Smooth muscle cell (in vitro differentiated cells): Measurements from ENCODE around the gene RALGAPA1. TPM values are rescaled to one million over a fixed set of nuclear protein-coding genes. Genes with fewer than 3 reads are reported as not detected.
"Not testable (repeated sequence)": the region's sequence is repeated elsewhere in the genome, so short reads cannot be mapped to it uniquely, and the experiment has no call there.

Experiments used
- DNase-seq: peaks from one replicate; lab custom pipeline; 2025; ENCODE audit not compliant: unreplicated experiment; lab: John Stamatoyannopoulos, UW
- H2AFZ ChIP-seq: fragments of 200-600 bp; sonication (generic); 2 replicates; pipeline ENCODE4 v1.6.0; 2016; ENCODE audit warnings: antibody characterized with exemption, low read depth, mild to moderate bottlenecking
- H3F3A ChIP-seq: fragments of 200-600 bp; sonication (generic); 2 replicates; pipeline ENCODE4 v1.6.0; 2017; ENCODE audit warnings: antibody characterized with exemption, low read depth
- H3K27ac ChIP-seq: fragments of 200-600 bp; sonication (generic); 2 replicates; pipeline ENCODE4 v1.5.1; 2016; ENCODE audit warnings: low read depth, mild to moderate bottlenecking
- H3K27me3 ChIP-seq: fragments of 200-600 bp; sonication (generic); 2 replicates; pipeline ENCODE4 v1.6.1; 2016; ENCODE audit warnings: low read depth, mild to moderate bottlenecking
- H3K36me3 ChIP-seq: fragments of 200-600 bp; sonication (generic); 2 replicates; pipeline ENCODE4 v1.5.1; 2016; ENCODE audit warnings: low read depth
- H3K4me1 ChIP-seq: fragments of 200-600 bp; sonication (generic); 2 replicates; pipeline ENCODE4 v1.5.1; 2016; ENCODE audit warnings: low read depth
- H3K4me2 ChIP-seq: fragments of 200-600 bp; sonication (generic); 2 replicates; pipeline ENCODE4 v1.6.0; 2016; ENCODE audit warnings: mild to moderate bottlenecking
- H3K4me3 ChIP-seq: fragments of 200-600 bp; sonication (generic); 2 replicates; pipeline ENCODE4 v1.5.1; 2016; ENCODE audit warnings: mild to moderate bottlenecking
- H3K79me2 ChIP-seq: fragments of 200-600 bp; sonication (generic); 2 replicates; pipeline ENCODE4 v1.6.0; 2016; ENCODE audit warnings: low read depth, mild to moderate bottlenecking
- H3K9ac ChIP-seq: fragments of 200-600 bp; sonication (generic); 2 replicates; pipeline ENCODE4 v1.6.0; 2016; ENCODE audit warnings: low read depth
- H3K9me3 ChIP-seq: fragments of 200-600 bp; sonication (generic); replicated peaks from 2 replicates; pipeline ENCODE4 v1.5.1; 2016; ENCODE audit warnings: low read depth
- H4K20me1 ChIP-seq: fragments of 200-600 bp; sonication (generic); 2 replicates; pipeline ENCODE4 v1.6.0; 2016; ENCODE audit warnings: low read depth
- WGBS: methylation state at CpG from one replicate; pipeline ENCODE4 v1.1.7; 2016; ENCODE audit warnings: low lambda C conversion rate; 5-methylcytosine and 5-hydroxymethylcytosine counted together
- polyA plus RNA-seq: library from polyadenylated mRNA; unstranded; fragments of >200 nt; fragmentation: Nextera tagmentation; extraction: Ambion mirVana; gene quantifications from 2 replicates; pipeline ENCODE4 v1.2.1, GENCODE V29; 2016
- total RNA-seq: library from RNA; depleted of rRNA; stranded (reverse); fragments of >200 nt; gene quantifications from 2 replicates; pipeline ENCODE4 v1.2.3, GENCODE V29; 2014
- TF ChIP-seq, protein P1 (sequence below): fragments of 200-600 bp; sonication (generic); IDR thresholded peaks from 2 replicates; pipeline ENCODE4 v1.5.1; 2017; ENCODE audit warnings: borderline replicate concordance, mild to moderate bottlenecking, antibody characterized with exemption; ENCODE audit not compliant: insufficient read depth, poor library complexity, severe bottlenecking

The RALGAPA1 gene
- total and polyA plus RNA-seq, 2 experiments from 2014 or later: 5.4 to 25.4 TPM

DNA sequence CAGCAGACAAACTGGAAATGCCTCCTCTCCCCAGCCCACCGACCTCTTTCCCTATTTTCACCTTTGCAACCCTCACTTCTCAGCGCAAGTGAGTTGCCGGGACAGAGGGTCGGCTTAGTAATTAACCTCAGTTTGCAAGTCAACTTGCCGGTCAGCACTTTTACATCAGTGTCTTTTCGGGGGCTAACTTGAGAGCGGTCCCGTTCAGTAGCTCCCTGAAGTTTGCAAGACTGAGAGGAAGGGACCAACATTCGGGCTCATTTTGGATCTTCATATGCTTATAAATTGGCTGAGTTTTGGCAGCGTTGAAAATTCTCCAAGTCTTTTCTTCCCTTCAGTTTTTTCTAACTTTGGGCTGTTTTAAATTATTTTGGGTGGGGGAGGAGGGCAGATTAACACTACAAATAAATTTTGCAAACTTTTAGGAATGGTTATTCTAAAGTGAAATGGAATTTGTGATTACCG is 17.9 kb upstream of the RALGAPA1 start:
- no peak for DNase-seq
- Histone ChIP-seq H3K9me3 (no peaks in the 10 kb centered on the region), H4K20me1 (no peaks in the 10 kb centered on the region), H3K27ac (peak overlapping the region; percentile 91), H3K4me2 (peak overlapping the region; percentile 97), H2AFZ (peak overlapping the region; percentile 88), H3K9ac (peak overlapping the region; percentile 56), H3K79me2 (peaks cover 35% of the 10 kb centered on the region), H3K4me3 (peak overlapping the region; percentile 89), H3K4me1 (peaks cover 4% of the 10 kb centered on the region), H3F3A (no peaks in the 10 kb centered on the region), H3K36me3 (no peaks in the 10 kb centered on the region), H3K27me3 (no peaks in the 10 kb centered on the region)
- TF ChIP-seq, protein P1, sequence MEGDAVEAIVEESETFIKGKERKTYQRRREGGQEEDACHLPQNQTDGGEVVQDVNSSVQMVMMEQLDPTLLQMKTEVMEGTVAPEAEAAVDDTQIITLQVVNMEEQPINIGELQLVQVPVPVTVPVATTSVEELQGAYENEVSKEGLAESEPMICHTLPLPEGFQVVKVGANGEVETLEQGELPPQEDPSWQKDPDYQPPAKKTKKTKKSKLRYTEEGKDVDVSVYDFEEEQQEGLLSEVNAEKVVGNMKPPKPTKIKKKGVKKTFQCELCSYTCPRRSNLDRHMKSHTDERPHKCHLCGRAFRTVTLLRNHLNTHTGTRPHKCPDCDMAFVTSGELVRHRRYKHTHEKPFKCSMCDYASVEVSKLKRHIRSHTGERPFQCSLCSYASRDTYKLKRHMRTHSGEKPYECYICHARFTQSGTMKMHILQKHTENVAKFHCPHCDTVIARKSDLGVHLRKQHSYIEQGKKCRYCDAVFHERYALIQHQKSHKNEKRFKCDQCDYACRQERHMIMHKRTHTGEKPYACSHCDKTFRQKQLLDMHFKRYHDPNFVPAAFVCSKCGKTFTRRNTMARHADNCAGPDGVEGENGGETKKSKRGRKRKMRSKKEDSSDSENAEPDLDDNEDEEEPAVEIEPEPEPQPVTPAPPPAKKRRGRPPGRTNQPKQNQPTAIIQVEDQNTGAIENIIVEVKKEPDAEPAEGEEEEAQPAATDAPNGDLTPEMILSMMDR: no peak
- WGBS: 4% methylated on average over 11 of the region's 11 CpGs

DNA sequence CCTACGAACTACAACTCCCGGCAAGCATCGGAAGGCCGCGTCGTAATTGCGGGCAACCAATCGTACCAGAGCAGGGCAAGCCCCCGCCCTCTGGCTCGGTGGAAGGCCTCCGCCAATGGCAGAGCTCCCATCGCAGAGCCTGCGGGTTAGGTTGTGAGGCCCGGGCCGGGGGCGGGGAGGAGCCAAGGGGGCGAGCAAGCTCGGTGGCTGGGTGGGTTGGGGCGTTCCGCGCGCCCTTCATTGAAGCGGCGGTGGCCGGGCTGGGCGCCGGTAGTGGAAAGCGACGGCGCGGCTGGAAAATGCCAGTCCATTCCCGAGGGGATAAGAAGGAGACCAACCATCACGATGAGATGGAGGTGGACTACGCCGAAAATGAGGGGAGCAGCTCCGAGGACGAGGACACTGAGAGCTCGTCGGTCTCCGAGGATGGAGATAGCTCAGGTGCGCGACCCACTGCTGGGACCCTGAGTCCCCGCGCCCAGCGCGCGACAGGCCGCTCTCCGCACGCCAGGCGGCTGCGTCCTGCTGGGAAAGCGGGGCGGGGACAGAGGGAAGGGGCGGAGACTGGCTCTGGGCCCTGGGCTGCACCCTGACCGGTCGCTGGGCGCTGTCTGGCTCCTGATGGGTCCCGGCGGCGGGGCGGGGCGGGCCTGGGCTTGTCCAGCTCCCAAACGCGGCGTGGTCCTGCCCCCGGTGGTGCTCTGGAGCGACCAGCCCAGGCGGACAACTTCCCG is 17.3 kb upstream of the RALGAPA1 start, which contains the start of gene BRMS1L:
Gene BRMS1L (plus strand): TSS at position 121 of the 734 bp plus-strand sequence. CDS start 179 bp downstream, at position 300.
- TF ChIP-seq, protein P1: no peak
- no peaks in the 10 kb centered on the region for H3F3A ChIP-seq
- H3K4me1 ChIP-seq: peaks cover 4% of the 10 kb centered on the region
- peak within 1 kb of the TSS; percentile 90 for H2AFZ ChIP-seq
- WGBS: under 1% methylated on average over 58 of the region's 70 CpGs
- H3K27me3 ChIP-seq: no peaks in the 10 kb centered on the region
- H3K36me3 ChIP-seq: no peaks in the 10 kb centered on the region
- H3K4me2 ChIP-seq: peak within 1 kb of the TSS; percentile 97
- H3K79me2 ChIP-seq: peaks cover 35% of the 10 kb centered on the region
- peak within 1 kb of the TSS; percentile 89 for H3K4me3 ChIP-seq
- peak within 1 kb of the TSS; percentile 91 for H3K9ac ChIP-seq
- H4K20me1 ChIP-seq: no peaks in the 10 kb centered on the region
- peak; percentile 88 for DNase-seq
- H3K27ac ChIP-seq: peak within 1 kb of the TSS; percentile 91
- H3K9me3 ChIP-seq: no peaks in the 10 kb centered on the region

DNA sequence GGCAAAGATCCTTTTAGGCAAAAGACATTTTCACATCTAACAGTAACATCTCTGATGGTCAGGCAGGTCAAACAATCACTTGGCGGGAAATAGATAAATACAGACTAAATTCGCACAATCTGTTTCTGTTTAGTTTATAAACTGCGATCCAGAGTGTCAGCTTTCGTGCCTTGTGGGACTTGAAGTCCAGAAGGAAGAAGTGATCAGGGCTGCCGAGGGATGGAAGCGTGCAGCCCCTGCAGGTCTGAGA is 16.8 kb upstream of the RALGAPA1 start:
- H3K9ac ChIP-seq: peak overlapping the region; percentile 56
- H3F3A ChIP-seq: no peaks in the 10 kb centered on the region
- H4K20me1 ChIP-seq: no peaks in the 10 kb centered on the region
- TF ChIP-seq, protein P1: no peak
- H3K79me2 ChIP-seq: peaks cover 35% of the 10 kb centered on the region
- no peak for DNase-seq
- H3K4me1 ChIP-seq: peaks cover 4% of the 10 kb centered on the region
- 3% methylated on average over 6 of the region's 6 CpGs for WGBS
- no peaks in the 10 kb centered on the region for H3K36me3 ChIP-seq
- H3K4me2 ChIP-seq: peak overlapping the region; percentile 97
- H3K27me3 ChIP-seq: no peaks in the 10 kb centered on the region
- H3K27ac ChIP-seq: peak overlapping the region; percentile 48
- peak overlapping the region; percentile 89 for H3K4me3 ChIP-seq
- no peaks in the 10 kb centered on the region for H3K9me3 ChIP-seq
- peak overlapping the region; percentile 90 for H2AFZ ChIP-seq

DNA sequence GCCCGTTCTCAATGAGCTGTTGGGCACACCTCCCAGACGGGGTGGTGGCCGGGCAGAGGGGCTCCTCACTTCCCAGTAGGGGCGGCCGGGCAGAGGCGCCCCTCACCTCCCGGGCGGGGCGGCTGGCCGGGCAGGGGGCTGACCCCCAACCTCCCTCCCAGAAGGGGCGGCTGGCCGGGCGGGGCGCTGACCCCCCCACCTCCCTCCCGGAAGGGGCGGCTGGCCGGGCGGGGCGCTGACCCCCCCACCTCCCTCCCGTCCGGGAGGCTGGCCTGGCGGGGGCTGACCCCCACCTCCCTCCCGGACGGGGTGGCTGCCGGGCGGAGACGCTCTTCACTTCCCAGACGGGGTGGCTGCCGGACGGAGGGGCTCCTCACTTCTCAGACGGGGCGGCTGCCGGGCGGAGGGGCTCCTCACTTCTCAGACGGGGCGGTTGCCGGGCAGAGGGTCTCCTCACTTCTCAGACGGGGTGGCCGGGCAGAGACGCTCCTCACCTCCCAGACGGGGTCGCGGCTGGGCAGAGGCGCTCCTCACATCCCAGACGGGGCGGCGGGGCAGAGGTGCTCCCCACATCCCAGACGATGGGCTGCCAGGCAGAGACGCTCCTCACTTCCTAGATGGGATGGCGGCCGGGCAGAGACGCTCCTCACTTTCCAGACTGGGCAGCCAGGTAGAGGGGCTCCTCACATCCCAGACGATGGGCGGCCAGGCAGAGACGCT is 15.5 kb upstream of the RALGAPA1 start:
- H3K27ac ChIP-seq, H3K4me1 ChIP-seq, H3K9ac ChIP-seq, H3K4me3 ChIP-seq, H3K9me3 ChIP-seq, H3K36me3 ChIP-seq, H2AFZ ChIP-seq, H3F3A ChIP-seq, DNase-seq, H3K4me2 ChIP-seq, H3K27me3 ChIP-seq, H4K20me1 ChIP-seq: not testable (repeated sequence)
- peaks cover 26% of the 10 kb centered on the region for H3K79me2 ChIP-seq
- WGBS: 100% methylated on average over 8 of the region's 55 CpGs
